ENCODE measurements around the gene ANP32E. TPM values are rescaled to one million over a fixed set of nuclear protein-coding genes. Genes with fewer than 3 reads are reported as not detected.
A peak's percentile ranks its signal among the peaks of the same experiment; 100 is the strongest.
"Not testable (repeated sequence)": the region's sequence is repeated elsewhere in the genome, so short reads cannot be mapped to it uniquely, and the experiment has no call there.

The ANP32E gene
- total and polyA plus RNA-seq, 5 donors from 2014 or later, result 51.5 to 73.4 (median 56.2) TPM

DNA sequence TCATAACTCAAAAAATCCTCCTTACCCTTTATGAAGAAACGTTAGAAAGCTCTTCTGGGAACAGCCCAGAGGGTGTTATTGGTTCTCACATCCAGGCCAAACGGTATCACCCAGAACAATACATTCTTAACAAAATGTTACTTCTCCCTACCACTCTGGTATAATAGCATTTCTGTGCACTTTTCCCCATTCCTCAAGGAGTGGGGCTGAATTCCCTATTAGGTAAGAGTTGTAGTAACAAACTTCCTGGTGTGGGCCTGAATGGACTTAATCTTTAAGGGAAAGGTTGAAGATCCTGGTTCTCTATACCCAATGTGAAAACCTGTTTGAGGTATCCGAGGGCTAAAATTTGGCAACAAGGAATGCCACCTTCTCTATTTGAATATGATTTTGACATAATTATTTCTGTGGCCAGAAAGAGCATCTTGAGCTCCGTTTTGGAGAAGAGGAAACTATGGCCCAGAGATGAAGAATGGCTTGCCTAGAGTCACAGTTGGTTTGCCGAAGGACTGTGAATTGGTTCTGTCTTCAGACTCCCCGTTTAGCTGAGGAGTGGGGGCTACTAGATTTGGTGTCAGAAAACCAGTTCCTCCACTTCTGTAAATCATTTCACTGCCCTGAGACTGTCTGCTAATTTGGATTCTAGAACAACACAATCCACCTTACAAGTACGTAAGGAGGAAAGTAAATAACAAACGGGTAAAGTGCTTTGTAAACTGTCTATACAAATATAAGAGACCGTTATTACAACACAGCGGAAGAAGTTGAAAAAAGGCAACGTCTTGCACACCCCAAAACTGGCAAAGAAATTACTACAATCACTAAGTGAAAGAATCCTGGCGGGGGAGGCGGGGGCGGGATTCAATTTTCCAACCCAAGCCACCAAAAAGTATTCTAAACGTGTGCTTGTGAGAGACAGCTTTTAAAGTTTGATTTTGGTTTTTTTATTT lies 2.3 kb downstream of the ANP32E start:
- Histone ChIP-seq H3K27me3 (ENCODE audit: control insufficient read depth, insufficient read depth, low read length) (no peaks in the 10 kb centered on the region), H3K9me3 (ENCODE audit: control insufficient read depth in 2 of 2, low read length in 2 of 2) (no peaks in the 10 kb centered on the region), H3K4me1 (ENCODE audit: control insufficient read depth, insufficient read depth, low read length, poor library complexity, severe bottlenecking) (peaks cover 20% of the 10 kb centered on the region), H3K36me3 (ENCODE audit: control insufficient read depth, insufficient read depth, low read length) (peaks cover 8% of the 10 kb centered on the region), H3K27ac (ENCODE audit: insufficient read depth, low read length, poor library complexity, severe bottlenecking) (peak overlapping the region; percentile 98), H3K4me3 (ENCODE audit: low read depth, low read length) (peak overlapping the region; percentile 99)
- Mint-ChIP-seq H3K27me3 (no peaks in the 10 kb centered on the region), H3K4me1 (peaks cover 9 to 22% (median 17%) of the 10 kb centered on the region in 4 donors), H3K36me3 (peaks cover 9% of the 10 kb centered on the region), H3K4me3 (peak overlapping the region in 1 of 4 donors; percentile 99), H3K9me3 (no peaks in the 10 kb centered on the region), H3K27ac (peak overlapping the region in 2 of 3 donors; percentile 98 to 99)
- DNase-seq (peak in 2 of 3 donors; percentile 22 to 48), ATAC-seq (ENCODE audit: low read depth in 2 of 2) (no peak)

DNA sequence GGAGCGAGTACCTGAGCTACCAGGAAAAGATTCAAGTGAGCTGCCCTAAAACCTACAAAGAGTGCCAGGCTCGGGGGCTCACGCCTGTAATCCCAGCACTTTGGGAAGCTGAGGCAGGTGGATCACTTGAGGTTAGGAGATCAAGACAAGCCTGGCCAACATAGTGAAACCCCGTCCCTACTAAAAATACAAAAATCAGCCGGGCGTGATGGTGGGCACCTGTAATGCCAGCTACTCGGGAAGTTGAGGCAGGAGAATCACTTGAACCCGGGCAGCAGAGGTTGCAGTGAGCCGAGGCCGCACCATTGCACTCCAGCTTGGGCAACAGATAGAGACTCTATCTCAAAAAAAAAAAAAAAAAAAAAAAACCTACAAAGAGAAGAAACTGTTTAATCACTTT lies 3.0 kb downstream of the ANP32E start:
- Mint-ChIP-seq H3K27ac (peak overlapping the region in 1 of 3 donors; percentile 51), H3K4me3 (peak overlapping the region in 1 of 4 donors; percentile 99)
- peaks cover 20% of the 10 kb centered on the region for H3K4me1 ChIP-seq (ENCODE audit: control insufficient read depth, insufficient read depth, low read length, poor library complexity, severe bottlenecking)

DNA sequence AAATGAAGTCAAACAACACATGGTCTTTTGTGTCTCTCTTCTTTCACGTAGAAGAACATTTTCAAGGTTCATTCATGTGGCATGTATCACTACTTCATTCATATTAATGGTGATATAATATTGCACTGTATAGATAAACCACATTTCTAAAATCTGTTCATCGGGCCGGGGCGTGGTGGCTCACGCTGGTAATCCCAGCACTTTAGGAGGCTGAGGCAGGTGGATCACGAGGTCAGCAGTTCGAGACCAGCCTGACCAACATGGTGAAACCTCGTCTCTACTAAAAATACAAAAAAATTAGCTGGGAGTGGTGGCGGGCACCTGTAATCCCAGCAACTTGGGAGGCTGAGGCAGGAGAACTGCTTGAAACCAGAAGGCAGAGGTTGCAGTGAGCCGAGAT lies 7.7 kb downstream of the ANP32E start:
- peaks cover 32% of the 10 kb centered on the region for H3K36me3 Mint-ChIP-seq
- not testable (repeated sequence) for H3K27ac Mint-ChIP-seq

More for the DNA sequence above, 3.0 kb downstream of the ANP32E start:
- not testable (repeated sequence) for H3K36me3 ChIP-seq (ENCODE audit: control insufficient read depth, insufficient read depth, low read length); H3K9me3 ChIP-seq (ENCODE audit: control insufficient read depth in 2 of 2, low read length in 2 of 2); ATAC-seq (ENCODE audit: low read depth in 2 of 2); H3K27me3 ChIP-seq (ENCODE audit: control insufficient read depth, insufficient read depth, low read length); H3K27me3 Mint-ChIP-seq; H3K9me3 Mint-ChIP-seq; DNase-seq
- peak overlapping the region; percentile 18 for H3K4me3 ChIP-seq (ENCODE audit: low read depth, low read length)
- peak overlapping the region; percentile 98 for H3K27ac ChIP-seq (ENCODE audit: insufficient read depth, low read length, poor library complexity, severe bottlenecking)
- Mint-ChIP-seq H3K36me3 (peaks cover 11% of the 10 kb centered on the region), H3K4me1 (peaks cover 9 to 22% (median 17%) of the 10 kb centered on the region in 4 donors)

DNA sequence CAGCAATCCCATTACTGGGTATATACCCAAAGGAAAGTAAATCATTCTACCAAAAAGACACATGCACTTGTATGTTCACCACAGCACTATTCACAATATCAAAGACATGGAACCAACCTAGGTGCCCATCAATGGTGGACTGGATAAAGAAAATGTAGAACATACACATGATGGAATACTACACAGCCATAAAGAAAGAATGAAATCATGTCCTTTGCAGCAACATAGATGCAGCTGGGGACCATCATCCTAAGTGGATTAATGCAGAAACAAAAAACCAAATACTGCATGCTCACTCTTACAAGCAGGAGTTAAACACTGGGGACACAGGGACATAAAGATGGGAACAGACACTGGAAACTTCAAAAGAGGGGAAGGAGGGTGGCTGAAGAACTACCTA lies 8.7 kb downstream of the ANP32E start:
- Histone ChIP-seq H3K4me3 (ENCODE audit: low read depth, low read length) (no peak overlapping the region), H3K9me3 (ENCODE audit: control insufficient read depth in 2 of 2, low read length in 2 of 2) (no peaks in the 10 kb centered on the region), H3K36me3 (ENCODE audit: control insufficient read depth, insufficient read depth, low read length) (peaks cover 46% of the 10 kb centered on the region), H3K27ac (ENCODE audit: insufficient read depth, low read length, poor library complexity, severe bottlenecking) (no peak overlapping the region), H3K4me1 (ENCODE audit: control insufficient read depth, insufficient read depth, low read length, poor library complexity, severe bottlenecking) (no peaks in the 10 kb centered on the region), H3K27me3 (ENCODE audit: control insufficient read depth, insufficient read depth, low read length) (no peaks in the 10 kb centered on the region)
- no peak for DNase-seq
- Mint-ChIP-seq H3K27me3 (no peaks in the 10 kb centered on the region), H3K36me3 (peaks cover 35% of the 10 kb centered on the region), H3K27ac (no peak overlapping the region), H3K4me1 (peaks cover 0 to 11% (median 6%) of the 10 kb centered on the region in 4 donors), H3K9me3 (no peaks in the 10 kb centered on the region), H3K4me3 (no peak overlapping the region)
- ATAC-seq (ENCODE audit: low read depth in 2 of 2), result no peak

More for the DNA sequence above, 7.7 kb downstream of the ANP32E start:
- H3K4me3 Mint-ChIP-seq; H3K9me3 Mint-ChIP-seq; DNase-seq; H3K27me3 Mint-ChIP-seq; ATAC-seq (ENCODE audit: low read depth in 2 of 2); H3K4me1 ChIP-seq (ENCODE audit: control insufficient read depth, insufficient read depth, low read length, poor library complexity, severe bottlenecking); H3K9me3 ChIP-seq (ENCODE audit: control insufficient read depth in 2 of 2, low read length in 2 of 2); H3K27me3 ChIP-seq (ENCODE audit: control insufficient read depth, insufficient read depth, low read length); H3K4me3 ChIP-seq (ENCODE audit: low read depth, low read length); H3K27ac ChIP-seq (ENCODE audit: insufficient read depth, low read length, poor library complexity, severe bottlenecking): not testable (repeated sequence)
- peaks cover 1 to 13% (median 10%) of the 10 kb centered on the region in 4 donors for H3K4me1 Mint-ChIP-seq
- peaks cover 46% of the 10 kb centered on the region for H3K36me3 ChIP-seq (ENCODE audit: control insufficient read depth, insufficient read depth, low read length)

DNA sequence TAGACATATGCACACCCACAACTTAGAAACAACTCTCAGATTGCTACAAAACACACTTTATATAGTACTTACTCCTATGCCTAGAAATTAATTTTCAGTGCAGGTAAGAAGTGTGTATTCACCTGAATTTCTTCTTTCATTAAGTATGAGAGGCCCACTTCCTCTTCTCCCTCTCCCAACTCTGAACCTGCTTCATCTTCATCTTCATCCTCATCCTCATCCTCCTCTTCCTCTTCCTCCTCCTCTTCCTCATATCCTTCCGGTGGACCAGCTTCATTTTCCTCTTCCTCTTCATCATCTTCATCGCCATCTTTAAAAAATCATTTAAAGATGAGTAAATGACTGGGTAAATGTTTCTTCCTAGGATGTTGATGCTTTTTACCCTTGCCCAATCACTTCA lies 9.4 kb downstream of the ANP32E start:
- H3K4me1 ChIP-seq (ENCODE audit: control insufficient read depth, insufficient read depth, low read length, poor library complexity, severe bottlenecking), result no peaks in the 10 kb centered on the region
- DNase-seq, result no peak
- no peaks in the 10 kb centered on the region for H3K27me3 ChIP-seq (ENCODE audit: control insufficient read depth, insufficient read depth, low read length)
- H3K27ac ChIP-seq (ENCODE audit: insufficient read depth, low read length, poor library complexity, severe bottlenecking), result no peak overlapping the region
- no peak overlapping the region for H3K4me3 Mint-ChIP-seq
- no peaks in the 10 kb centered on the region for H3K27me3 Mint-ChIP-seq
- peaks cover 0 to 14% (median 8%) of the 10 kb centered on the region in 4 donors for H3K4me1 Mint-ChIP-seq
- H3K9me3 ChIP-seq (ENCODE audit: control insufficient read depth in 2 of 2, low read length in 2 of 2), result no peaks in the 10 kb centered on the region
- H3K36me3 ChIP-seq (ENCODE audit: control insufficient read depth, insufficient read depth, low read length), result peaks cover 46% of the 10 kb centered on the region
- no peak overlapping the region for H3K4me3 ChIP-seq (ENCODE audit: low read depth, low read length)
- H3K27ac Mint-ChIP-seq, result no peak overlapping the region
- no peak for ATAC-seq (ENCODE audit: low read depth in 2 of 2)
- peaks cover 35% of the 10 kb centered on the region for H3K36me3 Mint-ChIP-seq
- no peaks in the 10 kb centered on the region for H3K9me3 Mint-ChIP-seq

DNA sequence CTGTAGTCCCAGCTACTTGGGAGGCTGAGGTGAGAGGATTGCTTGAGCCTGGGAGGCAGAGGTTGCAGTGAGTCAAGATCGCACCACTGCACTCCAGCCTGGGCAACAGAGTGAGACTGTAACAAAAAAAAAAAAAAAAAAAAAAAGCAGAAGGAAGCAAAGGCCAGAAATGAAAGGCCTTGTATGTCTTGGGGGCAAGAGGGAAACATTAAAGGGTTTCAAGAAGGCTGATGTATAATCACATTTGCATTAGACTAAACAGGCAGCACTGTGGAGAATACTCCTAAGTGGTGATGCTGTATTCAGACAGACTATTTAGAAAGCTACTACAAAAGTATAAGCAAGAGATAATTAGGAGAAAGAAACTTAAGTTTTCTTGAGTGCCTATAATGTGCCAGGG lies 10.4 kb downstream of the ANP32E start:
- Histone ChIP-seq H3K4me1 (ENCODE audit: control insufficient read depth, insufficient read depth, low read length, poor library complexity, severe bottlenecking) (no peaks in the 10 kb centered on the region), H3K9me3 (ENCODE audit: control insufficient read depth in 2 of 2, low read length in 2 of 2) (no peaks in the 10 kb centered on the region), H3K36me3 (ENCODE audit: control insufficient read depth, insufficient read depth, low read length) (peaks cover 46% of the 10 kb centered on the region), H3K4me3 (ENCODE audit: low read depth, low read length) (no peak overlapping the region), H3K27ac (ENCODE audit: insufficient read depth, low read length, poor library complexity, severe bottlenecking) (no peak overlapping the region), H3K27me3 (ENCODE audit: control insufficient read depth, insufficient read depth, low read length) (no peaks in the 10 kb centered on the region)
- Mint-ChIP-seq H3K36me3 (peaks cover 35% of the 10 kb centered on the region), H3K4me3 (peak overlapping the region in 1 of 4 donors; percentile 68), H3K9me3 (no peaks in the 10 kb centered on the region), H3K27me3 (no peaks in the 10 kb centered on the region), H3K27ac (no peak overlapping the region), H3K4me1 (peaks cover 0 to 11% (median 8%) of the 10 kb centered on the region in 4 donors)
- ATAC-seq (ENCODE audit: low read depth in 2 of 2), result no peak
- no peak for DNase-seq

DNA sequence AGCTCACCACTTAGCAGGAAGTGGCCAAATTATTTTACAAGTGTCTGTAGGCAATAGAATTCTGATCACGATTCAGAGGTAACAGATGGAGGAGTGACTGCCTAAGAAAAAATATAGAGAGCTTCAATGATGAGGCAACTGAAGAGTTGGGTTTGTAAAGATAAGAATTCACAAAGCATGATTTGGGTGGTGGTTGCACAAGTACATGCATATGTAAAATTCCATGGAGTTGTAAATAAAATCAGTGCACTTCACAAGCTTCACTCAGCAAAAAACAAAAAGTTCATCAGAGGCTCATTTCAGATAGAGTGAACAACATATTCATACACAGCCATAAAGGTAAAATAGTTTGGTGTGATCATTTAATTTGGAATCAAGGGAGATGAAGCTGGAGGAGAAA lies 10.9 kb downstream of the ANP32E start:
- no peaks in the 10 kb centered on the region for H3K9me3 ChIP-seq (ENCODE audit: control insufficient read depth in 2 of 2, low read length in 2 of 2)
- Mint-ChIP-seq H3K4me3 (peak overlapping the region in 1 of 4 donors; percentile 68), H3K4me1 (peaks cover 0 to 11% (median 8%) of the 10 kb centered on the region in 4 donors), H3K36me3 (peaks cover 35% of the 10 kb centered on the region), H3K27ac (no peak overlapping the region), H3K27me3 (no peaks in the 10 kb centered on the region), H3K9me3 (no peaks in the 10 kb centered on the region)
- no peak overlapping the region for H3K27ac ChIP-seq (ENCODE audit: insufficient read depth, low read length, poor library complexity, severe bottlenecking)
- ATAC-seq (ENCODE audit: low read depth in 2 of 2) (no peak), DNase-seq (no peak)
- H3K4me3 ChIP-seq (ENCODE audit: low read depth, low read length), result no peak overlapping the region
- H3K27me3 ChIP-seq (ENCODE audit: control insufficient read depth, insufficient read depth, low read length), result no peaks in the 10 kb centered on the region
- no peaks in the 10 kb centered on the region for H3K4me1 ChIP-seq (ENCODE audit: control insufficient read depth, insufficient read depth, low read length, poor library complexity, severe bottlenecking)
- peaks cover 44% of the 10 kb centered on the region for H3K36me3 ChIP-seq (ENCODE audit: control insufficient read depth, insufficient read depth, low read length)
